ENCODE data around the gene SLC39A11. TPM values are rescaled to one million over a fixed set of nuclear protein-coding genes. Genes with fewer than 3 reads are reported as not detected.

The SLC39A11 gene
- total RNA-seq, 2 experiments from 2014 or later, result 9.7 to 12.2 TPM

- Mint-ChIP-seq H3K36me3 (ENCODE audit: low read depth) (no peaks in the 10 kb centered on the region), H3K4me3 (no peak overlapping the region), H3K27me3 (no peaks in the 10 kb centered on the region), H3K9me3 (no peaks in the 10 kb centered on the region), H3K27ac (no peak overlapping the region), H3K4me1 (ENCODE audit: low read depth) (peaks cover 21% of the 10 kb centered on the region)
- no peak overlapping the region for H3K27ac ChIP-seq (ENCODE audit: low read depth in 1 of 2, low read length in 2 of 2)
- ChIA-PET POLR2A (no interaction called here), CTCF (no interaction called here)
- intact Hi-C loops (cut with DNase I, micrococcal nuclease), result no loop called here
- H3K27me3 ChIP-seq (ENCODE audit: control insufficient read depth in 1 of 2, insufficient read depth in 2 of 2, low read length in 2 of 2), result no peaks in the 10 kb centered on the region
- peaks cover 0 to under 1% of the 10 kb centered on the region in 2 experiments for H3K9me3 ChIP-seq (ENCODE audit: control insufficient read depth in 1 of 2, insufficient read depth in 1 of 2, low read length in 2 of 2)
- DNase-seq, result no peak
- TF ChIP-seq, protein P1, sequence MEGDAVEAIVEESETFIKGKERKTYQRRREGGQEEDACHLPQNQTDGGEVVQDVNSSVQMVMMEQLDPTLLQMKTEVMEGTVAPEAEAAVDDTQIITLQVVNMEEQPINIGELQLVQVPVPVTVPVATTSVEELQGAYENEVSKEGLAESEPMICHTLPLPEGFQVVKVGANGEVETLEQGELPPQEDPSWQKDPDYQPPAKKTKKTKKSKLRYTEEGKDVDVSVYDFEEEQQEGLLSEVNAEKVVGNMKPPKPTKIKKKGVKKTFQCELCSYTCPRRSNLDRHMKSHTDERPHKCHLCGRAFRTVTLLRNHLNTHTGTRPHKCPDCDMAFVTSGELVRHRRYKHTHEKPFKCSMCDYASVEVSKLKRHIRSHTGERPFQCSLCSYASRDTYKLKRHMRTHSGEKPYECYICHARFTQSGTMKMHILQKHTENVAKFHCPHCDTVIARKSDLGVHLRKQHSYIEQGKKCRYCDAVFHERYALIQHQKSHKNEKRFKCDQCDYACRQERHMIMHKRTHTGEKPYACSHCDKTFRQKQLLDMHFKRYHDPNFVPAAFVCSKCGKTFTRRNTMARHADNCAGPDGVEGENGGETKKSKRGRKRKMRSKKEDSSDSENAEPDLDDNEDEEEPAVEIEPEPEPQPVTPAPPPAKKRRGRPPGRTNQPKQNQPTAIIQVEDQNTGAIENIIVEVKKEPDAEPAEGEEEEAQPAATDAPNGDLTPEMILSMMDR (IDR thresholded peaks at IDR 0.05), result no peak
- no peak overlapping the region for H3K4me3 ChIP-seq (ENCODE audit: low read length)
- no peaks in the 10 kb centered on the region for H3K36me3 ChIP-seq (ENCODE audit: insufficient read depth, low read length)
- no peak for ATAC-seq (ENCODE audit: poor library complexity)
- peaks cover 17% of the 10 kb centered on the region for H3K4me1 ChIP-seq (ENCODE audit: insufficient read depth, low read length)
Observed at GRCh38 chr17:72631949-72632684, 460.4 kb downstream of the SLC39A11 start.

- no peak overlapping the region for H3K4me3 Mint-ChIP-seq
- CTCF ChIA-PET, result no interaction called here
Observed at GRCh38 chr17:72631568-72631948, 460.9 kb downstream of the SLC39A11 start.

DNA sequence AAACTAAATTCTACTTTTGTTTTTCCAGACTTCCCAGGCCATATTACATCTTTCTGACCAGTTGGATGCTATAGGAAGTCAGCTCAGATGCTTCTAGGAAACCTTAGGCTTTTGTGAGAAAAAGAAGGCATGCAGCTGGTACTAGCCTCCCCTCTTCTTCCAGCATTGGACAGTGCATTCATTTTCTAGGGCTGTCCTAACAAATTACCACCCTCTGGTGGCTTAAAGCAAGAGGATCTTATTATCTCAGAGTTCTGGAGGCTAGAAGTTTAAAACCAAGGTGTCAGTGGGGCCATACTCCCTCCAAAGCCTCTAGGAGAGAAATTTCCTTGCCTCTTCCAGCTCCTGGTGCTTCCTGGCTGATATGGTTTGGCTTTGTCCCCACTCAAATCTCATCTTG, 467.8 kb downstream of the SLC39A11 start:
- Histone ChIP-seq H3K27me3 (ENCODE audit: control insufficient read depth in 1 of 2, insufficient read depth in 2 of 2, low read length in 2 of 2) (peaks cover 10 to 14% of the 10 kb centered on the region in 2 experiments), H3K4me1 (ENCODE audit: insufficient read depth, low read length) (no peaks in the 10 kb centered on the region), H3K4me3 (ENCODE audit: low read length) (no peak overlapping the region), H3K27ac (ENCODE audit: low read depth in 1 of 2, low read length in 2 of 2) (no peak overlapping the region), H3K36me3 (ENCODE audit: insufficient read depth, low read length) (no peaks in the 10 kb centered on the region), H3K9me3 (ENCODE audit: control insufficient read depth in 1 of 2, insufficient read depth in 1 of 2, low read length in 2 of 2) (peaks cover 0 to 4% of the 10 kb centered on the region in 2 experiments)
- intact Hi-C loops (cut with DNase I, micrococcal nuclease), result no loop called here
- peaks cover 3% of the 10 kb centered on the region for H3K9me3 Mint-ChIP-seq
- H3K4me1 Mint-ChIP-seq (ENCODE audit: low read depth), result no peaks in the 10 kb centered on the region
- no peak overlapping the region for H3K27ac Mint-ChIP-seq
- TF ChIP-seq, protein P1 (IDR thresholded peaks at IDR 0.05), result no peak
- H3K4me3 Mint-ChIP-seq, result no peak overlapping the region
- peaks cover 33% of the 10 kb centered on the region for H3K27me3 Mint-ChIP-seq
- ATAC-seq (ENCODE audit: poor library complexity) (no peak), DNase-seq (no peak)
- ChIA-PET POLR2A (no interaction called here), CTCF (no interaction called here)
- no peaks in the 10 kb centered on the region for H3K36me3 Mint-ChIP-seq (ENCODE audit: low read depth)

More at GRCh38 chr17:72631568-72631948, 460.9 kb downstream of the SLC39A11 start:
- intact Hi-C loops (cut with DNase I, micrococcal nuclease), result no loop called here
- TF ChIP-seq, protein P1 (IDR thresholded peaks at IDR 0.05), result no peak
- no peak overlapping the region for H3K27ac ChIP-seq (ENCODE audit: low read depth in 1 of 2, low read length in 2 of 2)
- no peak overlapping the region for H3K4me3 ChIP-seq (ENCODE audit: low read length)
- H3K27me3 ChIP-seq (ENCODE audit: control insufficient read depth in 1 of 2, insufficient read depth in 2 of 2, low read length in 2 of 2), result no peaks in the 10 kb centered on the region
- no peaks in the 10 kb centered on the region for H3K36me3 Mint-ChIP-seq (ENCODE audit: low read depth)
- peaks cover 3% of the 10 kb centered on the region for H3K9me3 Mint-ChIP-seq
- no peak overlapping the region for H3K27ac Mint-ChIP-seq
- peaks cover 21% of the 10 kb centered on the region for H3K4me1 Mint-ChIP-seq (ENCODE audit: low read depth)
- no peaks in the 10 kb centered on the region for H3K36me3 ChIP-seq (ENCODE audit: insufficient read depth, low read length)
- peaks cover 17% of the 10 kb centered on the region for H3K4me1 ChIP-seq (ENCODE audit: insufficient read depth, low read length)
- H3K27me3 Mint-ChIP-seq, result no peaks in the 10 kb centered on the region
- ATAC-seq (ENCODE audit: poor library complexity), result no peak
- no peak for DNase-seq
- H3K9me3 ChIP-seq (ENCODE audit: control insufficient read depth in 1 of 2, insufficient read depth in 1 of 2, low read length in 2 of 2), result peaks cover 0 to 4% of the 10 kb centered on the region in 2 experiments
- POLR2A ChIA-PET, result no interaction called here
